AG09319 (cell line): Measurements from ENCODE around the gene SLC23A3.

ENCODE experiments used
- DNase-seq: peaks from one replicate; pipeline ENCODE4 v3.0.0-alpha.2; 2010; ENCODE audit warnings: low read depth; ENCODE audit errors: extremely low read depth
- CTCF ChIP-seq: IDR thresholded peaks from 2 replicates; pipeline ENCODE4 v1.5.1; 2011; ENCODE audit warnings: low read depth, mild to moderate bottlenecking, inconsistent platforms, low read length, moderate library complexity

Gene SLC23A3

DNA sequence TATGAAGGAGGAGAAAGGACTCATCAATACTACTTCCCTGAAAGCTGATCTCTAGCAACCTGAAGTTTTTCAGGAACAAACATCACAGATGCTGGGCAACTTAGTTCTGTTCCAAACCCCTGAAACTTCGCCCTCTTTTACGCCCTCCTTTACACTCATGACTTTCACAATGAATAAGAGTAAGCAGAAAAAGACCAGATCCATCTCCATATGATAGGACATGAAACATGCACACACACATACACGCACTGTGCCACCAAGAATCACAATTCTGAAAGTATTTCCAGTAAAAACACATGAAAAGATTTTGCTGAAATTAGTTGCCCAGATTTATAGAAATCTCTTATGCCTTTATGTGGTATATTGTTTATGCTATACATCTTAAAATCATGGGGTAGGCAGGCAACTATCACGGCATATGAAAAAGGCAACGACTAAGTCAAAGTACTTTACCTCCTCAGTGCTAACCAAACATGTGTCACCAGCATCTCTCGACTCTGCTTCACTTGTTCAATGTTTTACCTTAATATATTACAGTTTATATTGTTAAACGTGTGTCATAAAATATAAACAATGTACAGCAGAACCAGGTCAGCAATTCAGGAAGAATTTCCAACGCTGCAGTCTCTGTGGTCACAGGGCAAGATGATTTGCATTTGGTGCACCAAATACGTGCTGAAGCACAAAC is 57.0 kb downstream of the SLC23A3 start:
- TF ChIP-seq CTCF, result no peak
- DNase-seq, result no peak

DNA sequence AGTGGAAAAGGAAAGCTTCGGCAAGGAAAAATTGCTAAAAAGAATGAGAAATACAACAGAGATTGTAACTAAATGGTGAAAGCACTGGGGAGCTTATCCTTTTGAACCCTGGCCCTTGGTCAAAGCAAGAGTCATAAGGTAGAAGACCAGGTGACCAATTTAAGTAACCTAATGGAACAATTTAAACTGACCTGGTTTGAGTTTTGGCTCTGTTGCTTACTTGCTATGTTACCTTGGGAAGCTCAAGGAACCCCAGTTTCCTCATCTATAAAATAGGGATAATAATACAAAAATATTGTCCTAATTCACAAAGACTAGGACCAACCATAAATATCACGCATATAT is 57.8 kb downstream of the SLC23A3 start:
- no peak for TF ChIP-seq CTCF
- no peak for DNase-seq
